Tibial nerve (tissue), 4 donors: ENCODE results near the gene CCDC57. TPM values are rescaled to one million over a fixed set of nuclear protein-coding genes. Genes with fewer than 3 reads are reported as not detected.
A peak's percentile ranks its signal among the peaks of the same experiment; 100 is the strongest.

ENCODE experiments used
- DNase-seq, 2 donors: peaks; one replicate each; pipeline ENCODE4 v3.0.0-alpha.2; 2019; ENCODE audit warnings: low spot score in 2 of 2
- H3K27ac ChIP-seq, 4 donors: fragments of 200-600 bp; sonication (generic) in 3 of 4; one replicate each; pipeline ENCODE4 v1.5.1; 2017 to 2019; ENCODE audit warnings: mild to moderate bottlenecking in 1 of 4
- H3K27me3 ChIP-seq, 2 donors: fragments of 200-600 bp; sonication (generic) in 1 of 2; one replicate each; pipeline versions ENCODE4 v1.5.1 to v1.6.0; 2017 to 2019
- H3K36me3 ChIP-seq, 3 donors: fragments of 200-600 bp; sonication (generic); one replicate each; pipeline ENCODE4 v1.5.1; 2018 to 2019
- H3K4me1 ChIP-seq, 4 donors: fragments of 200-600 bp; sonication (generic) in 3 of 4; one replicate each; pipeline ENCODE4 v1.5.1; 2017 to 2019
- H3K4me3 ChIP-seq, 4 donors: fragments of 200-600 bp; sonication (generic) in 3 of 4; one replicate each; pipeline ENCODE4 v1.5.1; 2017 to 2019; ENCODE audit warnings: mild to moderate bottlenecking in 1 of 4, moderate library complexity in 1 of 4
- H3K9me3 ChIP-seq, 4 donors: fragments of 200-600 bp; sonication (generic) in 3 of 4; one replicate each; pipeline ENCODE4 v1.5.1; 2017 to 2019
- EP300 ChIP-seq, 2 donors: sonication (generic); formaldehyde crosslinking; IDR thresholded peaks; one replicate each; pipeline ENCODE4 v1.6.1; 2017; ENCODE audit warnings: antibody characterized with exemption in 2 of 2, mild to moderate bottlenecking in 1 of 2
- POLR2A ChIP-seq, 2 donors: fragments of 450-650 bp; IDR thresholded peaks; one replicate each; pipeline ENCODE4 v1.6.1; 2017; ENCODE audit warnings: antibody characterized with exemption in 2 of 2, mild to moderate bottlenecking in 2 of 2, moderate library complexity in 2 of 2
- WGBS, 2 donors: methylation state at CpG; one replicate each; pipeline ENCODE4 v1.1.5; 2018; 5-methylcytosine and 5-hydroxymethylcytosine counted together
- total RNA-seq, 4 donors: library from RNA; depleted of rRNA; stranded (reverse); fragments of >200 nt; gene quantifications; one replicate each; pipeline ENCODE4 v1.1.0, GENCODE V29; 2016
- TF ChIP-seq, protein P1 (sequence below), 5 experiments: fragments of 200-600 bp in 3 of 5; fragments of 450-650 bp in 2 of 5; sonication (generic) in 3 of 5; IDR thresholded peaks; one replicate each; pipeline ENCODE4 v1.5.1; 2016 to 2019; ENCODE audit warnings: antibody characterized with exemption in 5 of 5, mild to moderate bottlenecking in 3 of 5, moderate library complexity in 2 of 5

The CCDC57 gene
- total RNA-seq, 4 donors from 2014 or later, result 33.5 to 91.2 (median 47.9) TPM

DNA sequence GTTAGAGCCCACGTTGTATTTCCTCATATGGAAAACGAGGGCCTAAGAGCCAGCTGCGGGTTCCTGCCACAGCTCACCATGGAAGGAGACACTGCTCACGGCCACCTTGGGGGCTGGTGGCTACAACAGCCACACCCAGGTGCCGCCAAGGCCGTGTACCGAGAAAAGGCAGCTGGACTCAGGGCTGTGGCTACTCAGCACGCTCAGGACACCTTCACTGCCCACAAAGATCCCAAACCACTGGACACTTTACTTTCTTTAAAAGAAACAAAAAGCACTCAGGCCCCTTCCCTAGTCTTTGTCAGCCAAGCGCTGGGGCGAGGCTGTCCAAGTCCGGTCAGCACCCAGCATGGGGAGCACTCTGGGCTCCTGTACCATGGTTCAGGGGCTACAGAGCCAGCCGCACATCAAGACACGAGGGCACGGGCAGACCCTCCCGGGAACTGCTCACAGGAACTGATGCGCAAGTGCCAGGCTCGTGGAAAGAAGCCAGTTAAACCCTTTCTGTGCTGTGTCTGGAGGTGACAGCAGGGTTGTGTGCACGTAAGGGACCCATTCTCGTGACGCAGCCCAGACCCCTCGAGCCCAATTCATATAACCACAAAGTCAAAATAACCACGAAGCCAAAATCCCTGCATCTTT, 34.7 kb upstream of the CCDC57 start:
- TF ChIP-seq EP300 (IDR thresholded peaks at IDR 0.05), result no peak
- TF ChIP-seq, protein P1, sequence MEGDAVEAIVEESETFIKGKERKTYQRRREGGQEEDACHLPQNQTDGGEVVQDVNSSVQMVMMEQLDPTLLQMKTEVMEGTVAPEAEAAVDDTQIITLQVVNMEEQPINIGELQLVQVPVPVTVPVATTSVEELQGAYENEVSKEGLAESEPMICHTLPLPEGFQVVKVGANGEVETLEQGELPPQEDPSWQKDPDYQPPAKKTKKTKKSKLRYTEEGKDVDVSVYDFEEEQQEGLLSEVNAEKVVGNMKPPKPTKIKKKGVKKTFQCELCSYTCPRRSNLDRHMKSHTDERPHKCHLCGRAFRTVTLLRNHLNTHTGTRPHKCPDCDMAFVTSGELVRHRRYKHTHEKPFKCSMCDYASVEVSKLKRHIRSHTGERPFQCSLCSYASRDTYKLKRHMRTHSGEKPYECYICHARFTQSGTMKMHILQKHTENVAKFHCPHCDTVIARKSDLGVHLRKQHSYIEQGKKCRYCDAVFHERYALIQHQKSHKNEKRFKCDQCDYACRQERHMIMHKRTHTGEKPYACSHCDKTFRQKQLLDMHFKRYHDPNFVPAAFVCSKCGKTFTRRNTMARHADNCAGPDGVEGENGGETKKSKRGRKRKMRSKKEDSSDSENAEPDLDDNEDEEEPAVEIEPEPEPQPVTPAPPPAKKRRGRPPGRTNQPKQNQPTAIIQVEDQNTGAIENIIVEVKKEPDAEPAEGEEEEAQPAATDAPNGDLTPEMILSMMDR (IDR thresholded peaks at IDR 0.05), result no peak
- TF ChIP-seq POLR2A (IDR thresholded peaks at IDR 0.05), result no peak
- H3K4me1 ChIP-seq, result peaks cover 8 to 64% (median 37%) of the 10 kb centered on the region in 4 donors
- H3K4me3 ChIP-seq, result no peak overlapping the region
- H3K9me3 ChIP-seq, result no peaks in the 10 kb centered on the region
- peak overlapping the region; percentile 17 to 91 (median 62) for H3K27ac ChIP-seq
- DNase-seq, result no peak
- H3K36me3 ChIP-seq, result peaks cover 4 to 88% (median 73%) of the 10 kb centered on the region in 3 donors
- H3K27me3 ChIP-seq, result no peaks in the 10 kb centered on the region
- 51 to 74% methylated on average over 15 to 20 of the region's 22 CpGs for WGBS, 2 donors

DNA sequence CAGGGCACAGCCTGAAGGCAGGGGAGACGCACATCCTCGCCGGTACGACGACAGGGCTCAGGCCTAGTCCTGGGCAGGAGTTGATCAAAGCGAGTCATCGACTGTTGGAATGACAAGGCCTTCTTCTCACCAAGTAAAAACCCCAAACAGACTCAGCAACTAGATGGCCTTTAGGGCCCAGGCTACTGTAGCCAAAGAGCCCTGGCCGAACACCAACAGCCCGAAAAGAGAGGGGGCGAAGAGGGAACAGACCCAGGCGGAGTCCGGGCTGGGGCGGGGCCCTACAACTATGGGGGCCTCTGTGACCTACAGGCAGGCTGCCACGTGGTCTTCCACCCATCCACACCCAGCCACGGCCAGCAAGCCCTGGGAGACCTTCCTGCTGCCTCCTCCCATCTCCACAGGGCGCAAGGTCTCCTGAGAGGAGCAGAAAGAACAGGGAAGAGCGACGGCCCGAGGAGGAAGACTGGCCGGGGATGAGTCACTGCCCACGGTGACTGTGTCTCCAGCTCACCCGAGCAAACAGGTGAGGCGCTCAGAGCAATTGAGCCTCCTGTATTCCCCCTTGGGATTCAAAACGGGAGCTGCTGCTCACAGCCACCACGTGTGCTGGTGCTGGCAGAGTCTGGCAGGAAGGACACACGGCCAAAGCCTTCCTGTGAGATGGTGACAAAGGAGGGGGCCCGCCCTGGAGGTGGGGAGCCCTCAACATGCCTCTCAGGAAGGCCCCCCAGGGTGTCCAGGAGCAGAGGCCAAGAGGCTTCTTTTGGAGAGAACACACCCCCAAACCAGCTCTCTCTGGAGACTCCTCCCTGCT, 33.9 kb upstream of the CCDC57 start:
- no peaks in the 10 kb centered on the region for H3K9me3 ChIP-seq
- peak overlapping the region; percentile 47 to 91 (median 64) for H3K27ac ChIP-seq
- TF ChIP-seq POLR2A (IDR thresholded peaks at IDR 0.05) (no peak), EP300 (IDR thresholded peaks at IDR 0.05) (peak in 1 of 2 donors; percentile 9)
- TF ChIP-seq, protein P1 (IDR thresholded peaks at IDR 0.05), result no peak
- H3K36me3 ChIP-seq, result peaks cover 4 to 81% (median 66%) of the 10 kb centered on the region in 3 donors
- H3K4me1 ChIP-seq, result peaks cover 9 to 72% (median 44%) of the 10 kb centered on the region in 4 donors
- H3K27me3 ChIP-seq, result no peaks in the 10 kb centered on the region
- no peak for DNase-seq
- H3K4me3 ChIP-seq, result no peak overlapping the region
- 36 to 47% methylated on average over 21 to 23 of the region's 27 CpGs for WGBS, 2 donors

DNA sequence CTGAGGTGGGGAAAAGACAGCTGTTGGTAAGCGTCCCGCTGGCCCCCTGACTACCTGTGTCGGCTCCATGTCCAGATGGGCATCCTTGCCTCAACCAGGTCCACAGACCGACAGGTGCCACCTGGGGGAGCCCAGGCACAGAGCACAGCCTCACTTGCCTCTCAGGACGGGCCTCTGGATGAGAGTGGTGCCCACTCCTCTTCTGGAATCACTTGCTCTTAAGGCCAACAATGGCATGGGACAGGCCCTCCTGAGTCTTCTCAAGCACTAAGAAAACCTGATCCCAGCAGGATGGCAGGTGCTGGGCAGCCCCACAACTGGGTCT, 33.4 kb upstream of the CCDC57 start:
- Histone ChIP-seq H3K9me3 (no peaks in the 10 kb centered on the region), H3K4me3 (no peak overlapping the region), H3K4me1 (peaks cover 14 to 77% (median 50%) of the 10 kb centered on the region in 4 donors), H3K27ac (peak overlapping the region; percentile 47 to 91 (median 64)), H3K36me3 (peaks cover 4 to 75% (median 61%) of the 10 kb centered on the region in 3 donors), H3K27me3 (no peaks in the 10 kb centered on the region)
- no peak for DNase-seq
- WGBS, 2 donors, result 91 to 98% methylated on average over 5 of the region's 5 CpGs
- TF ChIP-seq POLR2A (IDR thresholded peaks at IDR 0.05) (no peak), EP300 (IDR thresholded peaks at IDR 0.05) (no peak)
- TF ChIP-seq, protein P1 (IDR thresholded peaks at IDR 0.05), result no peak

DNA sequence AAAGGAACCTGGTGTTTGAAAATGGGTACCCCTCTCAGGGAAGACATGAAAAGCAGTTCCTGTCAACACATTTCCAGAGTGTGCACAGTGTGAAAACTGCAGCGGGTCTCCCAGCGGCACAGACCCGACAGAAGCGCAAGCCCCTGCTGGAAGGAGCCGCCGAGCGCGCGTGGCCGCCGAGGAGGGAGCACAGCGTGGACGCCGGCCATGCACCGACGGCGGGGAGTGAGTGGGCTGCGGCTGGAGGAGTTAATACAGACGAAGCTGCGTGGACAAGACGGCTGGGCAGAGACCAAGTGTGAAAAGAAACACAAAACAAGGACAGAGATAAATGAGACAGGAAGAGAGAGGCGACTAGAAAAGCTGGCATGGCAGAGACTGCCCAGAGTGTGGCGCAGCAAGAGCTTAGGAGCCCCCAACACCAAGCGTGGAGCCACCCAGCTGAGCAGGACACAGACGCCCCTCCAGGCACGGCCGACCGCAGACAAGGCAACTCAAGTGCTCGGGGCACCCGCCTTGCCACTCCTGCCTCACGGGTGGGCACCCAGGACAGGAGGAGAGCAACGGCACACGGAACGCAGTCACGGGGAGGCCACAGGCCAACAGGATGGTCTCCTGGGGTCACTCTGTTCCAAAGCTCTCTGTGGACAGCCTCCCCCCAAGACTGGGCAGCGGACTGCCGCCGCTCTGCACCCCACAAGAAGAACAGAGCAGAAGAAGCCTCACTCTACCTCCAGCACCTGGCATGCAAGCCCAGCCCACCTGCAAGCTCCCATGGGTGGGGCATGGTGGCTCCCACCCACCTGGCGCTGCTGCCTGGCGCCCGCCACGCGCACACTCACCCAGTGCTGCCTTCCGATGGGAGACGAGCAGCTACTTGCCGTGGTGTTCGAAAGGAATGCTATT, 32.7 kb upstream of the CCDC57 start:
- 85 to 86% methylated on average over 41 to 44 of the region's 47 CpGs for WGBS, 2 donors
- H3K36me3 ChIP-seq, result peaks cover 4 to 69% (median 57%) of the 10 kb centered on the region in 3 donors
- peaks cover 20 to 80% (median 56%) of the 10 kb centered on the region in 4 donors for H3K4me1 ChIP-seq
- H3K9me3 ChIP-seq, result no peaks in the 10 kb centered on the region
- DNase-seq, result no peak
- TF ChIP-seq EP300 (IDR thresholded peaks at IDR 0.05) (no peak), POLR2A (IDR thresholded peaks at IDR 0.05) (no peak)
- TF ChIP-seq, protein P1 (IDR thresholded peaks at IDR 0.05), result no peak
- H3K4me3 ChIP-seq, result no peak overlapping the region
- H3K27me3 ChIP-seq, result no peaks in the 10 kb centered on the region
- peak overlapping the region; percentile 47 to 91 (median 64) for H3K27ac ChIP-seq
